ENCODE results near the gene MB.
"Not testable (repeated sequence)": the region's sequence is repeated elsewhere in the genome, so short reads cannot be mapped to it uniquely, and the experiment has no call there.

Gene MB

DNA sequence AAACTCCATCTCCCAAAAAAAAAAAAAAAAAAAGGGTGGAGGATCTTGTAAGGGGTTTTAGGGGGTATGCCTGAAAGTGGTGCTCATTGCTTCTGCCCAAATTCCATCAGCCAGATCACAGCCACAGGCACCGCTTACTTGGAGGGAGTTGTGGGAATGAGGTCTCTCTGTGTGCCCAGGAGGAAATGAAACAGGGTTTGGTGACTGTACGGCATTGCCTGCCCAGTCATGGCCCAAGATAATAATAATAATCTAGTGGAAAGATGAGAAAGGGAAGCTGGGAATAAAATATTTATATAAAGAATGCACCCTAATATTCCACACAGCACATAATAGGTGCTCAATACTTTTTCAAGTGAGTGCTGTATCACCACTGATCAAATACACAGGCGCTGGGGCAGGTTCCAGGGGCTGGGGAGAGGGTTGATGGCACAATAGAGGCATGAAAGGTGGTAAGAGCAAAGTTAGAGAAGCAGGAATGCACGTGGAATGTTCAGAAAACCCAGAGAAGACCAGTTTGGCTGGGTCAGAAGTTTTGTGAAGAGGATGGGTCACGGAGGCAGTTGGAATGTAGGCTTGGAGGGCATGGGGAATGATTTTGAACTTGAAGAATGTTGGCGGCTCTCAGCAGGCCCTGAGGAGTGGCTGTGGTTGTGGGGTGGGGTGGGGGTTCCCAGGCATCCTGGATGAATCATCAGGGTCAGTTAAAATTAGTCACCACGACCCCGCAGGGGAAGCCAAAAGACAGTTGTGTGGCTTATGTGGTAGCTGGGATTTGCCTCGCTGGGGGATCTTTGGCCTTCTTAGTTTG, 12.5 kb upstream of the MB start:
- Histone ChIP-seq H3K9ac (ENCODE audit: low read depth in 1 of 2, low read length in 2 of 2) (no peak overlapping the region), H3K27me3 (ENCODE audit: control insufficient read depth in 2 of 2, insufficient read depth in 2 of 2, low read length in 2 of 2) (no peaks in the 10 kb centered on the region), H3K9me3 (ENCODE audit: control insufficient read depth in 2 of 2, low read length in 2 of 2) (no peaks in the 10 kb centered on the region), H3K4me3 (ENCODE audit: low read length in 2 of 2) (no peak overlapping the region), H3K4me1 (ENCODE audit: control insufficient read depth in 2 of 2, insufficient read depth in 2 of 2, low read length in 2 of 2) (peaks cover 4% of the 10 kb centered on the region in 2 donors), H3K27ac (ENCODE audit: low read depth in 2 of 2, low read length in 2 of 2) (peak overlapping the region in 1 of 2 donors; percentile 43), H3K36me3 (ENCODE audit: control insufficient read depth in 2 of 2, insufficient read depth in 2 of 2, low read length in 2 of 2) (no peaks in the 10 kb centered on the region)

DNA sequence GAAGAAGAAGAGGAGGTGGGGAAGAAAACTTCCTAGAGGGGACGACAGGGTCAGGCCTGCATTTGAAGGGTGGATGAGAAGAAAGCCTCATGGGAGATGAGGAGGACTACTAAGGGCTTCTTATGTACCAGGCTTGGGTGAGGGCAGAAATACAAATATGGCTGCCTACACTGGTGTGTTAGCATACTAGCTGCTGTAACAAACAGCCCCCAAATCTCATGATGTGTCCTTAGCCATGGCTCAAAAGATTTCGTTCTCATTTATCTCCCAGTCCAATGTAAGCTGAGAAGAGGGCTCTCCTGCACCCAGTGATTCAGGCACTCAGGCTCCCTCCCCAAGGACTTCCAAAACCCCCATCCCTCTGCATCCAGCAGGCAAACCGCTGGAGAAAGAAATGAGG, 11.6 kb upstream of the MB start:
- Histone ChIP-seq H3K4me3 (ENCODE audit: low read length in 2 of 2) (no peak overlapping the region), H3K36me3 (ENCODE audit: control insufficient read depth in 2 of 2, insufficient read depth in 2 of 2, low read length in 2 of 2) (no peaks in the 10 kb centered on the region), H3K9me3 (ENCODE audit: control insufficient read depth in 2 of 2, low read length in 2 of 2) (no peaks in the 10 kb centered on the region), H3K27me3 (ENCODE audit: control insufficient read depth in 2 of 2, insufficient read depth in 2 of 2, low read length in 2 of 2) (no peaks in the 10 kb centered on the region), H3K9ac (ENCODE audit: low read depth in 1 of 2, low read length in 2 of 2) (no peak overlapping the region), H3K27ac (ENCODE audit: low read depth in 2 of 2, low read length in 2 of 2) (no peak overlapping the region), H3K4me1 (ENCODE audit: control insufficient read depth in 2 of 2, insufficient read depth in 2 of 2, low read length in 2 of 2) (peaks cover 4% of the 10 kb centered on the region in 2 donors)

DNA sequence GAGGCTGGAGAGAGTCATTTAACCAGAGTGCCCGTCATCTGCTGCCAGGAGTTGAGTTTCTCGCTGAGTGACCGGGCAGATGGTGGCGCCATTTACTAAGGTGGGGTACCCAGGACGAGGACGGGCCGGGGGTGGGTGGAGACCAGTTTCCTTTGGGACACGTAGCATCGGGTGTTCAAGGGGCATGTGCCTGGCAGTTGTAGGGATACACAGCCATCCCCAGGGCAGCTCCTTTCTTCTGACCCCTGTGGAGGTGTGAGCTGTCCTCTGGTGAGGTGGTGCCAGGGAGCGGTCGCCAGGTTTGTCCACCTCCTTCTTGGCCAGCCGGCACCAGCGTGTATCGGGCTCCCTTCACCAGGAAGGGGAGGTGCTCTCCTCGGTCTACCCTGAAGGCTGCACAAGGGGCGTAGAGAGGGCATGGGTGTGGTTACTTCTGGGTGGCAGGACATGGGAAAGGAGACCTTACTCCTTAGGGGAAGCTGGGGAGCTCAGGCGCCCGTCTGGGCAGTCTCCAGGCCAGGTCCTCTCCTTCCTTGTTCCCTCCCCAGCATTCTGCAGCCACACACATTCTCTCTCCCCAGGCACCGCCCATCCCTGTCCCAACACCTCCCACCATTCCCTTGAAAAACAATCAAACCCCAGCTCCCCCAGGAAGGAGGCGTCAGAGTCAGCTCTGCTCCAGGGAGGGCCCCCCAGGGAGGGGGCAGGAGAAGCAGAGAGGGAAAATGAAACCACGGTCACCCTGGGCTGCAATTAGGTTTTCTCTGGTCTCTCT, 10.3 kb upstream of the MB start:
- Histone ChIP-seq H3K4me3 (ENCODE audit: low read length in 2 of 2) (peak overlapping the region; percentile 87), H3K36me3 (ENCODE audit: control insufficient read depth in 2 of 2, insufficient read depth in 2 of 2, low read length in 2 of 2) (no peaks in the 10 kb centered on the region), H3K27ac (ENCODE audit: low read depth in 2 of 2, low read length in 2 of 2) (peak overlapping the region; percentile 83 to 95), H3K9ac (ENCODE audit: low read depth in 1 of 2, low read length in 2 of 2) (peak overlapping the region; percentile 76 to 85), H3K9me3 (ENCODE audit: control insufficient read depth in 2 of 2, low read length in 2 of 2) (no peaks in the 10 kb centered on the region), H3K27me3 (ENCODE audit: control insufficient read depth in 2 of 2, insufficient read depth in 2 of 2, low read length in 2 of 2) (no peaks in the 10 kb centered on the region), H3K4me1 (ENCODE audit: control insufficient read depth in 2 of 2, insufficient read depth in 2 of 2, low read length in 2 of 2) (peaks cover 10 to 11% of the 10 kb centered on the region in 2 donors)

DNA sequence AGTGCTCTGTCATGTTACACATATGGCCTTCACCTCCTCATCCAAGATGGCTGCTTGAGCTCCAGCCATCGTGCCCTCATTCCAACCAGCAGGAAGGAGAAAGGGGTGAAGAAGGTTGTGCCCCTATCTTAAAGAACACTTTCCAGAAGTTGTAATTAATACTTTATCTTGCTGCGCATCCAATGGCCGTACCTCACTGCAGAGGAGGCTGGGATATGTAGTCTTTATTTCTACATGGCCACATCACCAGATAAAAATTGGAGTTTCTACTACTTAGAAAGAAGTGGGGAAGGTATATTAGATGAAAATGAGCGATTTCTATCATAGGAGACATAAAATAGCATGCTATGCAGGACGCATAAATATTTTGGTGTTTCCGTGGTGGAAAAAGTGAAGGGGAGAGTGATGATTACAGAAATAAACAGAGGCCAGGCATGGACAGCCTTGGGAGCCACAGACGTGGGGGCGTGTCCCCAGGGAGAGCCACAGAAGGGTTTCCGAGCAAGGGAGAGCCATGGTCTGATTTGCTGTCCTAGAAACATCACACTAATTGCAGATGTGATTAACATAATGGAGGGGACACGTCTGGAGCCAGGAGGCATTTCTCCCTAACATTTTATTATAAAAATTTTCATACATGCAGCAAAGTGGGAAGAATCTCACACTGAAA, 8.8 kb upstream of the MB start:
- peaks cover 12 to 13% of the 10 kb centered on the region in 2 donors for H3K4me1 ChIP-seq (ENCODE audit: control insufficient read depth in 2 of 2, insufficient read depth in 2 of 2, low read length in 2 of 2)
- H3K27ac ChIP-seq (ENCODE audit: low read depth in 2 of 2, low read length in 2 of 2): no peak overlapping the region
- H3K9ac ChIP-seq (ENCODE audit: low read depth in 1 of 2, low read length in 2 of 2): no peak overlapping the region

DNA sequence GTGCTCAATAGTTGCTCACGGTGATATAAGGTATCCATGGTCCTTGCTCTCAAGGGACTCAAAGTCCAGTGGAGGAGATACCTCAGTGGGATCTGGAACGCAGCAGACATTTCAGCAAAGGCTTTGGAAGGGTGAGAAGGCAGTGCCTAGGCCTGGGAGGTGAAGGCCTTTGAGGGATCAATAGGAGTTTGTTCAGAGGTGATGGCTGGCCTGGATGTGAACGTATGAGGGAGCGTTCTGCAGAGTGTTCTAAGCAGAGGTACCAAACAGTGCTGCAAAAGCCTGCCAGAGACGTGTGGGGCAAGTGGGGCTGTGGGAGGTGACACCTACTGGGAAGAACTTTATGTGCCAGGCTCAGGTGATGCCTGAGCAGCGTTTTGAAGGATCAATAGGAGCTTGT, 7.4 kb upstream of the MB start:
- H3K27me3 ChIP-seq (ENCODE audit: control insufficient read depth in 2 of 2, insufficient read depth in 2 of 2, low read length in 2 of 2): no peaks in the 10 kb centered on the region
- H3K9me3 ChIP-seq (ENCODE audit: control insufficient read depth in 2 of 2, low read length in 2 of 2): no peaks in the 10 kb centered on the region
- H3K36me3 ChIP-seq (ENCODE audit: control insufficient read depth in 2 of 2, insufficient read depth in 2 of 2, low read length in 2 of 2): no peaks in the 10 kb centered on the region
- H3K4me1 ChIP-seq (ENCODE audit: control insufficient read depth in 2 of 2, insufficient read depth in 2 of 2, low read length in 2 of 2): peaks cover 12 to 13% of the 10 kb centered on the region in 2 donors
- no peak overlapping the region for H3K4me3 ChIP-seq (ENCODE audit: low read length in 2 of 2)
- H3K27ac ChIP-seq (ENCODE audit: low read depth in 2 of 2, low read length in 2 of 2): no peak overlapping the region
- no peak overlapping the region for H3K9ac ChIP-seq (ENCODE audit: low read depth in 1 of 2, low read length in 2 of 2)

More for the DNA sequence above, 8.8 kb upstream of the MB start:
- H3K4me3 ChIP-seq (ENCODE audit: low read length in 2 of 2): no peak overlapping the region
- no peaks in the 10 kb centered on the region for H3K9me3 ChIP-seq (ENCODE audit: control insufficient read depth in 2 of 2, low read length in 2 of 2)
- no peaks in the 10 kb centered on the region for H3K36me3 ChIP-seq (ENCODE audit: control insufficient read depth in 2 of 2, insufficient read depth in 2 of 2, low read length in 2 of 2)
- H3K27me3 ChIP-seq (ENCODE audit: control insufficient read depth in 2 of 2, insufficient read depth in 2 of 2, low read length in 2 of 2): no peaks in the 10 kb centered on the region

DNA sequence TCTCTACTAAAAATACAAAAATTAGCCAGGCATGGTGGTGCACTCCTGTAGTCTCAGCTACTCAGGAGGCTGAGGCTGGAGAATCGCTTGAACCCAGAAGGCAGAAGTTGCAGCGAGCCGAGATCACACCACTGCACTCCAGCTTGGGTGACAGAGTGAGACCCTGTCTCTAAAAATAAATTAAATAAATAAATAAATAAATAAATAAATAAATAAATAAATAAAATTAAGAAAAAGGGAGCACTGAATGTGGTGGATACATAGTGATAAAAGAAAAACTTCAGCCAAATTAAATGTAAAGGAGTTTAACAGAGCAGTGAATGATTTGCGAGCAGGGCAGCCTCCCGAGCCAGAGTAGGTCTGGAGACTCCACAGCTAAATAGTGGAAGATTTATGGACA, 6.8 kb upstream of the MB start:
- H3K4me3 ChIP-seq (ENCODE audit: low read length in 2 of 2); H3K27ac ChIP-seq (ENCODE audit: low read depth in 2 of 2, low read length in 2 of 2); H3K27me3 ChIP-seq (ENCODE audit: control insufficient read depth in 2 of 2, insufficient read depth in 2 of 2, low read length in 2 of 2); H3K9ac ChIP-seq (ENCODE audit: low read depth in 1 of 2, low read length in 2 of 2); H3K36me3 ChIP-seq (ENCODE audit: control insufficient read depth in 2 of 2, insufficient read depth in 2 of 2, low read length in 2 of 2); H3K9me3 ChIP-seq (ENCODE audit: control insufficient read depth in 2 of 2, low read length in 2 of 2): not testable (repeated sequence)
- H3K4me1 ChIP-seq (ENCODE audit: control insufficient read depth in 2 of 2, insufficient read depth in 2 of 2, low read length in 2 of 2): peaks cover 12 to 13% of the 10 kb centered on the region in 2 donors

DNA sequence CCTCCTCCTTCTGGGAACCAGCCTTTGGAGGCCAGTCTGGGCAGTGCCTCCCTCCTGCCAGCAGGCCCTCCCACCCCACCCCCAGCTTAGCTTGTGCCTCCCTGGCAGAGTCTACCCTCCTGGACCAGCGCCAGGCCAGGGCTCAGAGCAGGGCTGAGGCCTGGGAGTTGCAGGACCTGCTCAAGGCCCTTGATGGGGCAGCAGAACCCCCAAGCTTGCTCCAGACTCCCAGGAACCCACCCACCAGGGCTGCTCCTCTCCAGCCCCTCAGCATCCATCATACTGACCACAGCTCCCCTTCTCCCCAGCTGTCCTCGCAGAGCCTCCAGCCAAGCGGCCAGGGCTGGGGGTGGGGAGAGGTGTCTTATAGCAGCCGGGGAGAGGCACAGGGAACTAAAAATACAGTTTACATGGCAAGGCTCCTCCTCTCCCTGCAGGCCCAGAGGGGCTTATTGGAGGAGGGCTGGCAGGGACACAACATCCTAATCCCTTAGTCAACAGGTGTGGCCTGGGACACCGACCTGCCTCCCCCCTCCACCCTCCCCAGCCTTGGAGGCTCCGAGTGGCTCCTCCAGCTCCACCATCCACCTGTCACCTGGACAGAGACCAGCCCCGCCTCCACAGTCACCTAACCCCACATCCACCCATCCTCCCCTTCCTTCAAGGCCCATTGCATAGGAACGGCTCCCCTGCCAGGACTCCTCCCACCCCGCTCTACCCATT, 5.2 kb upstream of the MB start:
- H3K9ac ChIP-seq (ENCODE audit: low read depth in 1 of 2, low read length in 2 of 2): peak overlapping the region in 1 of 2 donors; percentile 3
- peak overlapping the region; percentile 67 to 68 for H3K27ac ChIP-seq (ENCODE audit: low read depth in 2 of 2, low read length in 2 of 2)

DNA sequence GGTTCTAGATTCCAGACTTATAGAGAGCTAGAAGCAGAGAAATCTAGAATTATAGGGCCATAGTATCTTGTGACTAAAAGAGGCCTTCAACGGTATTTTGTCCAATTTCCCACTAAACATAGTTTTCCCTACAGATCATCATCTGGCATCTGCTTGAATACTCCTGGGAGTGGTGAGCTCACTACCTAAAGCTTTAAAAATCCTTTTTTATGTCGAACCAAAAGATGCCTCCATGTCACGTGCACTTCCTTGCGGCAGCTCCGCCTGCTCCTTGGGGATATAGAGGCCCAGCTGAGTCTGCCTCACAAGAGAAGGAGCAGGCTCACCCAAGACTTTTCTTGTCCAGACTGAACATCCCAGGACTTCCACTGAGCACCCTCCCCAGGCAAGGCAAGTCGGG, 4.3 kb upstream of the MB start:
- peak overlapping the region; percentile 67 to 68 for H3K27ac ChIP-seq (ENCODE audit: low read depth in 2 of 2, low read length in 2 of 2)
- no peaks in the 10 kb centered on the region for H3K9me3 ChIP-seq (ENCODE audit: control insufficient read depth in 2 of 2, low read length in 2 of 2)
- peaks cover 10 to 15% of the 10 kb centered on the region in 2 donors for H3K4me1 ChIP-seq (ENCODE audit: control insufficient read depth in 2 of 2, insufficient read depth in 2 of 2, low read length in 2 of 2)
- H3K4me3 ChIP-seq (ENCODE audit: low read length in 2 of 2): no peak overlapping the region
- no peaks in the 10 kb centered on the region for H3K36me3 ChIP-seq (ENCODE audit: control insufficient read depth in 2 of 2, insufficient read depth in 2 of 2, low read length in 2 of 2)
- no peaks in the 10 kb centered on the region for H3K27me3 ChIP-seq (ENCODE audit: control insufficient read depth in 2 of 2, insufficient read depth in 2 of 2, low read length in 2 of 2)
- H3K9ac ChIP-seq (ENCODE audit: low read depth in 1 of 2, low read length in 2 of 2): peak overlapping the region in 1 of 2 donors; percentile 3

More for the DNA sequence above, 5.2 kb upstream of the MB start:
- Histone ChIP-seq H3K4me3 (ENCODE audit: low read length in 2 of 2) (no peak overlapping the region), H3K36me3 (ENCODE audit: control insufficient read depth in 2 of 2, insufficient read depth in 2 of 2, low read length in 2 of 2) (no peaks in the 10 kb centered on the region), H3K4me1 (ENCODE audit: control insufficient read depth in 2 of 2, insufficient read depth in 2 of 2, low read length in 2 of 2) (peaks cover 11 to 14% of the 10 kb centered on the region in 2 donors), H3K9me3 (ENCODE audit: control insufficient read depth in 2 of 2, low read length in 2 of 2) (no peaks in the 10 kb centered on the region), H3K27me3 (ENCODE audit: control insufficient read depth in 2 of 2, insufficient read depth in 2 of 2, low read length in 2 of 2) (no peaks in the 10 kb centered on the region)

DNA sequence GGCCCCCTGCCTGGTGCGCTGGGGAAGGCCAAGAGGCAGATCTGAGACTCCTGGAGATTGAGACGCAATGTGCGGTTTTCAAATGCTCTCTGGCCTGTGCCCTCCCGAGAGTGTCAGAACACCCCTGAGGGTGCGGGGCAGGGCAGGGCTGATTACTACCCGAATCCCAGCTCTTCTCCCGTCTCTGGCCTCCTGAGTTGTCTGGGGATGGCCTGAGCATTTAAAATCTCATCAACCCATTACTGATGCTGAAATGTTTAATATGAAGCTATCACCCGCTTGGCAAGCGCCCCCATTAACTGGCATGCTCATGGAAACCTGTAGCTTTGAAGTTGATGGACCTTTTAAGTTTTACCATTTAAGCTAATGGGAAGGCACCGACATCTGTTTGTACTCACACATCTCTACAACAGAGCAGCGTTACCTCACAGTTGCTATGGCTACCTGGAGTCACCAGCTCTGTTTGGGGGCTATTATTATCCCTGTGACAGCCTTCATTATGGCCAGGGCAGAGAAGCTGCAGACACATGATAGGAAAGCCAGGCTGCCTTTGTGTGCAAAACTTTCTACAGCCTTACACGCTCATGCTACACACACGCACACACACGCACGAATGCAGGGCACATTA, 3.6 kb upstream of the MB start:
- no peaks in the 10 kb centered on the region for H3K36me3 ChIP-seq (ENCODE audit: control insufficient read depth in 2 of 2, insufficient read depth in 2 of 2, low read length in 2 of 2)
- no peak overlapping the region for H3K4me3 ChIP-seq (ENCODE audit: low read length in 2 of 2)
- H3K27me3 ChIP-seq (ENCODE audit: control insufficient read depth in 2 of 2, insufficient read depth in 2 of 2, low read length in 2 of 2): no peaks in the 10 kb centered on the region
- H3K4me1 ChIP-seq (ENCODE audit: control insufficient read depth in 2 of 2, insufficient read depth in 2 of 2, low read length in 2 of 2): peaks cover 10 to 15% of the 10 kb centered on the region in 2 donors
- no peak overlapping the region for H3K9ac ChIP-seq (ENCODE audit: low read depth in 1 of 2, low read length in 2 of 2)
- no peaks in the 10 kb centered on the region for H3K9me3 ChIP-seq (ENCODE audit: control insufficient read depth in 2 of 2, low read length in 2 of 2)
- H3K27ac ChIP-seq (ENCODE audit: low read depth in 2 of 2, low read length in 2 of 2): no peak overlapping the region

Data from mucosa of rectum (tissue), 2 donors.